Coronary artery (tissue), 2 donors: ENCODE data around the gene SEC24A.
"Not testable (repeated sequence)": the region's sequence is repeated elsewhere in the genome, so short reads cannot be mapped to it uniquely, and the experiment has no call there.

Experiments used
- DNase-seq: peaks from one replicate; pipeline ENCODE4 v3.0.0-alpha.2; 2017; ENCODE audit warnings: low spot score
- H3K27ac ChIP-seq, 2 donors: fragments of 200-600 bp; sonication (generic); one replicate each; pipeline ENCODE4 v1.5.1; 2016 to 2019
- H3K4me3 ChIP-seq: fragments of 200-600 bp; sonication (generic); 2 replicates; pipeline ENCODE4 v1.5.1; 2016; ENCODE audit warnings: mild to moderate bottlenecking, moderate library complexity
- TF ChIP-seq, protein P1 (sequence below): fragments of 200-600 bp; sonication (generic); IDR thresholded peaks from one replicate; pipeline ENCODE4 v1.5.1; 2019; ENCODE audit warnings: antibody characterized with exemption

The SEC24A gene

DNA sequence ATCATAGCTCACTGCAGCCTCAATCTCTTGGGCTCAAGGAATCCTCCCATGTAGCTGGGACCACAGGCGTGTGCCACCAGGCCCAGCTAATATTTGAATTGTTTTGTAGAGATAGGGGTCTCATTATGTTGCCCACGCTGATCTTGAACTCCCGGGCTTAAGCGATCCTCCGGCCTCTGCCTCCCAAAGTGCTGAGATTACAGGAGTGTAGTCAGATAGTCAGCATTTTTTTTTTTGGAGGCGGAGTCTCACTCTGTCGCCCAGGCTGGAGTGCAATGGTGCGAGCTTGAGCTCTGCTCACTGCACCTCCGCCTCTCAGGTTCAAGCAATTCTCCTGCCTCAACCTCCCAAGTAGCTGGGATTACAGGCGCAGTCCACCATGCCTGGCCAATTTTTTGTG is 14.4 kb upstream of the SEC24A start:
- no peak for DNase-seq
- TF ChIP-seq, protein P1, sequence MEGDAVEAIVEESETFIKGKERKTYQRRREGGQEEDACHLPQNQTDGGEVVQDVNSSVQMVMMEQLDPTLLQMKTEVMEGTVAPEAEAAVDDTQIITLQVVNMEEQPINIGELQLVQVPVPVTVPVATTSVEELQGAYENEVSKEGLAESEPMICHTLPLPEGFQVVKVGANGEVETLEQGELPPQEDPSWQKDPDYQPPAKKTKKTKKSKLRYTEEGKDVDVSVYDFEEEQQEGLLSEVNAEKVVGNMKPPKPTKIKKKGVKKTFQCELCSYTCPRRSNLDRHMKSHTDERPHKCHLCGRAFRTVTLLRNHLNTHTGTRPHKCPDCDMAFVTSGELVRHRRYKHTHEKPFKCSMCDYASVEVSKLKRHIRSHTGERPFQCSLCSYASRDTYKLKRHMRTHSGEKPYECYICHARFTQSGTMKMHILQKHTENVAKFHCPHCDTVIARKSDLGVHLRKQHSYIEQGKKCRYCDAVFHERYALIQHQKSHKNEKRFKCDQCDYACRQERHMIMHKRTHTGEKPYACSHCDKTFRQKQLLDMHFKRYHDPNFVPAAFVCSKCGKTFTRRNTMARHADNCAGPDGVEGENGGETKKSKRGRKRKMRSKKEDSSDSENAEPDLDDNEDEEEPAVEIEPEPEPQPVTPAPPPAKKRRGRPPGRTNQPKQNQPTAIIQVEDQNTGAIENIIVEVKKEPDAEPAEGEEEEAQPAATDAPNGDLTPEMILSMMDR: no peak
- Histone ChIP-seq H3K4me3 (no peak overlapping the region), H3K27ac (no peak overlapping the region)

DNA sequence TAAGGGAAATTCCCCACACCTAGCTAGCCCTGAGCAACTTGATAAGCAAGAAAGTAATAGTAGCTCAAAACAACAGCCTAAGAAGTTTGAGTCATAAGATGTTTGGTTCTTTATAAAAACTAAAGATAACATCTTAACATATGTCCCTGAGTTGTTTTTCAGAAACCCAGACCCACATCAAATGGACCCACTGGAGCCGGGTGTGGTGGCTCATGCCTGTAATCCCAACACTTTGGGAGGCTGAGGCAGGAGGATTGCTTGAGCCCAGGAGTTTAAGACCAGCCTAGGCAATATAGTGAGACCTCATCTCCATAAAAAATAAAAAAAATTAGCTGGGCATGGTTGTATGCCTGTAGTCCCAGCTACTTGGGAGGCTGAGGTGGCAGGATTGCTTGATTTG is 13.2 kb upstream of the SEC24A start:
- not testable (repeated sequence) for H3K4me3 ChIP-seq, H3K27ac ChIP-seq, DNase-seq

DNA sequence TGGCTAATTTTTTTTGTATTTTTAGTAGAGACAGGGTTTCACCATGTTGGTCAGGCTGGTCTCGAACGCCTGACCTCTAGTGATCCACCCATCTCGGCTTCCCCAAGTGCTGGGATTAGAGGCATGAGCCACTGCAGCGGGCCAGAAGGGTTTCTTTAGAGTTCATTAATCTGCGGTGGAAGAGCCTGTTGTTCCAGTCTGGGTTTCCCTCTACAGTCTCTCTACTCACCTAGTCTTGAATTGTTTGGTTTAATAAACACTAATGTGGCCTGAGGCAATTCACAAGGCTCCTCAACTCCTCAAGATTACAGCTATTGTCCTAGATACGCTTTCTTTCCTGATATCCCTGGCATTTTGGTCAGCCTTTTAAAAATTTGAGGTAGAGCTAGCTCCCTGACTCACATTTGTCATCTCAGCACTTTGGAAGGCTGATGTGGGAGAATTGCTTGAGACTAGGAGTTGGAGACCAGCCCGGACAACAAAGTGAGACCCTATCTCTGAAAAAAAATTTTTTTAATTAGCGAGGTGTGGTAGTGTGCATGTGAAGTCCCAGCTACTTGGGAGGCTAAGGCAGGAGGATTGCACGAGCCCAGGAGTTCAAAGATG is 11.4 kb upstream of the SEC24A start:
- TF ChIP-seq, protein P1: no peak
- no peak for DNase-seq
- Histone ChIP-seq H3K4me3 (no peak overlapping the region), H3K27ac (no peak overlapping the region)

DNA sequence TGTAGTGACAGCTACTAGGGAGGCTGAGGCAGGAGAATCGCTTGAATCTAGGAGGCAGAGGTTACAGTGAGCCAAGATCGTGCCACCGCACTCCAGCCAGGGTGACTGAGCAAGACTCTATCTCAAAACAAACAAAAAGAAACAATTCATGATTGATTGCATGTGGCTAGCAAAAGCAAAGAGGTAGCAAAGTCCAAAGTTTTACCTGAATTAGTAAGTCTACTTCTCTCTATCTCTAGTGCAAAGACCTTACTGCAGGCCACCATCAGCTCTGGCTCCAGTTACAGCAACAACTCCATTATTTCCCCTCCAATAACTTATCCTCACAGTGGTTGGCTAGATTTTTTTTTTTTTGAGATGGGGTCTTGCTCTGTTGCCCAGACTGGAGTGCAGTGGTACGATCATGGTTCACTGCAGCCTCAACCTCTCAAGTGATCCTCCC is 9.8 kb upstream of the SEC24A start:
- no peak for DNase-seq
- TF ChIP-seq, protein P1: no peak

DNA sequence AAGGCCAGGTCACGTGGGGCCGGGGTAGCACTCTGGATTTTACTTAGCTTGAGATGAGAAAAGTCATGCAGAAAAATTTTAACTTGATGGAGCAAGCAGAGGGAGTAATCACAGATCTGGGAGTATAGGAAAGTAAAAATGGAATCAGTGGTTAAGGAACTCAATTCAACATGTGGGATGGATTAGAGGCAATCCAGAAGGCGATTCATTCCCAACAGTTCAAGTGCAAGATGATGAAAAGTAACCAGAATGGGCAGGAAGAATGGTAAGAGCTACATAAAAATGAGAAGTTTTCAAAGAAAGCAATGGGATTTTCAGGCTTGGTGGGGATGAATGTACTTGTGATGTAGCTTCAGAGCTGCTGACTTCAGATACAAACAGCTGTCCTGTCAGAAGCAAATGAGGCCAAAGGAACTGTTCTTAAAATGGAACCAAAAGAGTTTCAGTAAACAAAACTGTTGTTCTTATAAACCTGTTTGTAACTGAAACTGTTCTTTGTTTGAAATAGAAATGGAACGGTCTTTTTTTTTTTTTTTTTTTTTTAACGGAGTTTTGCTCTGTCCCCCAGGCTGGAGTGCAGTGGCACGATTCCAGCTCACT is 5.6 kb upstream of the SEC24A start:
- Histone ChIP-seq H3K4me3 (no peak overlapping the region), H3K27ac (no peak overlapping the region)
- TF ChIP-seq, protein P1: no peak
- DNase-seq: no peak

More for the DNA sequence above, 9.8 kb upstream of the SEC24A start:
- Histone ChIP-seq H3K4me3 (no peak overlapping the region), H3K27ac (no peak overlapping the region)

DNA sequence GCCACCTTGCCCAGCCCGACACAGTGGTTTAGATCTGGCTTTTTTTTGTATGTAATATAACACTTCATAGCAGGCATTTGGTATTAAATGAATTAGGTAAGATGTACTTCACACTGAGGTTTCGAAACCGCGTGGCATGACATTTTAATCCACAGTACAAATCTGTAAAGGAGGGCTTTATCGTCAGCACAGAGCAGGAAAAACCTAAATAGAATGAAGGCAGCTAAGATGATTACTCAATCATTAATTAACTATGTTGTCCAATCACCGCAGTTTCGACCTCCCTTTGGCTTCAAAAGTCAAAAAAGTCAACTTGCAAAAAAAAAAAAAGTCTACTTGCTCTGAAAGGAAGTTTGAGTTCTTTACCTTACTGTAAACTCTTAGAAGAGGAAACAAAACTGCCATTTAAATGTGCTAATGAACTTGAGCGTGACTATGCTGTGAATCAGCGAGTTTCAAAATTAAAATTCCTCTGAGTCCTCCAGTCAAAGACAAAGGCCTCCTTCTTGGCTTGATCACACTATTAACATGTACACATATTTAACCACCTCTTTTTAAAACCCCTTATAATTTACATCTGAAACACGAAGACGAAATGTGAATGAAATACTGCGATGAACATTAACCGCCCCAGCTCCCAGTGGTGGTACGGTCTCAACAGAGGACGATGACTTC is 698 bp upstream of the SEC24A start:
- Histone ChIP-seq H3K4me3 (peak overlapping the region; percentile 88), H3K27ac (peak overlapping the region; percentile 88 to 94)
- TF ChIP-seq, protein P1: no peak
- no peak for DNase-seq

DNA sequence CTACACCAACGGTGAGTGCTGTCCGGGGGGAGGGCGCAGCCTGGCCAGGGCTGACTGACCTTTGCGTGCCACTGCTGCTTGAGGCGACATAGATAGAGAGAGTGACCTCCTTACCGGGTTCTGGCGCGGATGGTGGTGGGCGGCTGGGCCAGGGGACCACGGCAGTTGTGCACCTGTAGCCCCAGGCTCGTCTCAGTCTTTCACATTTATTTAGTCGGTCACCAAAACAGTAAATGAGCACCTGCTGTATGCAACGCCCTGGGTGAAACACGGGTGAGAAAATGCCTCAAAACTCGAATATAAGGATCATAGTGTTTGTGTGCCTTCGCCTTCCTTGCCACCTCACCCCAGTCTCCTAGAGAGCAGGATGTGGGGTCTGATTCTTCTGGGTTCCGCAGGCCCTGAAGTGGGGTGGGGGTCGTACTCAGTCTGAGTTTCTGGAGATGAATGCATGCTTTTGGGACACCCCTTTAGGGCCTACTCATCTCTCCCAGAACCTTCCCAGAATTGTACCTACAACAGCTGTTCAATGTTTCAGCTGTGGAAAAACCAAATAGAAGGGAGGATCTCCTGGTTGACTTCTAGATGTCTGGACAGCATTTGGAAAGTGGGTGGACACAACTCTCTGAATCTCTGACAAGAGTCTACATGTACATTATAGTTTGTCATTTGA is 714 bp downstream of the SEC24A start:
- TF ChIP-seq, protein P1: no peak
- no peak for DNase-seq
- Histone ChIP-seq H3K27ac (peak overlapping the region; percentile 88 to 94), H3K4me3 (peak overlapping the region; percentile 88)

DNA sequence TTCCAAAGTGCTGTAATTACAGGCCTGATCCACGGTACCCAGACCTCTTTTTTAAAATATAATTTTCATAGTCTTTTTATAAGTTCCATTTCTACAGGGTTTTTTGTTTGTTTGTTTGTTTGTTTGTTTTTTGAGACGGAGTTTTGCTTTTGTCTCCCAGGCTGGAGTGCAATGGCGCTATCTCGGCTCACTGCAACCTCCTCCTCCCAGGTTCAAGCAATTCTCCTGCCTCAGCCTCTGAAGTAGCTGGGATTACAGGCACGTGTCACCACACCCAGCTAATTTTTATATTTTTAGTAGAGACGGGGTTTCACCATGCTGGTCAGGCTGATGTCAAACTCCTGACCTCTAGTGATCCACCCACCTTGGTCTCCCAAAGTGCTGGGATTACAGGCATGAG is 2.1 kb downstream of the SEC24A start:
- H3K27ac ChIP-seq, DNase-seq, H3K4me3 ChIP-seq: not testable (repeated sequence)
